Left ventricle myocardium superior (tissue), 1 donor: Measurements from ENCODE around the gene TBCD. TPM values are rescaled to one million over a fixed set of nuclear protein-coding genes. Genes with fewer than 3 reads are reported as not detected.
"Not testable (repeated sequence)": the region's sequence is repeated elsewhere in the genome, so short reads cannot be mapped to it uniquely, and the experiment has no call there.

Experiments
- ATAC-seq: fragments of 200-7000 bp; cut with Tn5 transposase; one replicate; pipeline ENCODE4 v1.9.1; 2020; ENCODE audit warnings: mild to moderate bottlenecking, moderate library complexity
- DNase-seq: peaks from one replicate; pipeline ENCODE4 v3.0.0-alpha.2; 2020
- intact Hi-C: fragments of 100-400 bp; cut with micrococcal nuclease; formaldehyde crosslinking; loops from one replicate; pipeline ENCODE4 v1.11.0; 2022
- total RNA-seq: library from RNA; stranded (reverse); fragmentation: NEBNext Ultra II Directional; extraction: Animal tissue kit (Norgen Biotek cat#: 25700); gene quantifications from one replicate; pipeline ENCODE4 v1.2.1, GENCODE V29; 2021
- donor health status: DM: no; HTN: yes; CAD: no; lungs with severe emphysema.

The TBCD gene
- total RNA-seq, 1 donor from 2014 or later, result 53.4 TPM

- intact Hi-C loops, result no loop called here
- DNase-seq (peak; percentile 62), ATAC-seq (peak; percentile 10)
Observed at GRCh38 chr17:82752371-82753200, 721 bp downstream of the TBCD start.

- intact Hi-C loops, result no loop called here
- DNase-seq (no peak), ATAC-seq (no peak)
Observed at GRCh38 chr17:82753201-82753464, 1.3 kb downstream of the TBCD start.

- DNase-seq, result no peak
- intact Hi-C loops, result no loop called here
- no peak for ATAC-seq
Observed at GRCh38 chr17:82754297-82755208, 2.7 kb downstream of the TBCD start.

DNA sequence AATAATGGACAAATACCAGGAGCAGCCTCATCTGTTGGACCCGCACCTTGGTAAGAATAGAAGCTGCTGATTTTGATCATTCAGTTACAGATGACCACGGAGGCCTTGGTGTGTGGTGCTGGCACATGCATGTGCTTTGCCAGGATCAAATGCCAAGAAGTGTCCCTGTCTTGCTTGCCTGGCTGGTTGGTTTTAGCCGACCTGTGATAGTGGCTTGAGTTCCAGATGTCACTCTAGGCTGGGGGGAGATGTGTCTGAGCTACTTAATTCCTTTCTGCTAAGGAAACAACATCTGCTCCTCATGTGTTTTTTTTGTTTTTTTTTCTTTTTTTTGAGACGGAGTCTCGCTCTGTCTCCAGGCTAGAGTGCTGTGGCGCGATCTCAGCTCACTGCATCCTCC, 4.3 kb downstream of the TBCD start:
- intact Hi-C loops, result no loop called here
- no peak for DNase-seq
- ATAC-seq, result no peak

- no peak for DNase-seq
- intact Hi-C loops, result no loop called here
- ATAC-seq, result peak; percentile 70
Observed at GRCh38 chr17:82765371-82765770, 13.5 kb downstream of the TBCD start.

- intact Hi-C loops, result no loop called here
- DNase-seq (no peak), ATAC-seq (peak; percentile 71)
Observed at GRCh38 chr17:82767041-82767754, 15.3 kb downstream of the TBCD start.

GRCh38 chr17:82769041-82769440, 17.2 kb downstream of the TBCD start:
- DNase-seq, result no peak
- intact Hi-C loops, result no loop called here
- ATAC-seq, result no peak

DNA sequence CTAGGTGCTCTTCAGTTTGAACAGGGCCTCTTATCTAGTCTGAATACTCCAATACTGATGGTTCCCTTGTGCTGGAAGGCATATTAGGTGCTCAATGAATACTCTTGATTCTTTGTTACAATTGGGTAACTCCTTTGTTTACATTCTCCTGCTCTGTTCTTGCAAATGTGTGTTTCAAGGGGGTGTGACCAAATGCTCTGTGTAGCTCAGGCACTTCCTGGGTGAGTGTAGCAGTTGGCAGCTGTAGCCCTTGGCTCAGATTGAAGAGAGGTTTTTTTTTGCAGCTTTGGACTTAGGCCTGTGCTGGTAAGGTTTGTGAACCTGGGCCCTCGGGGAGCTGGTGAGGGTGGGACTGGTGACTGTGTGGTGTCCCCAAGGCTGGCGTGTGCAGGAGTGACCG, 20.2 kb downstream of the TBCD start:
- DNase-seq (no peak), ATAC-seq (peak; percentile 36)
- intact Hi-C loops, result no loop called here

DNA sequence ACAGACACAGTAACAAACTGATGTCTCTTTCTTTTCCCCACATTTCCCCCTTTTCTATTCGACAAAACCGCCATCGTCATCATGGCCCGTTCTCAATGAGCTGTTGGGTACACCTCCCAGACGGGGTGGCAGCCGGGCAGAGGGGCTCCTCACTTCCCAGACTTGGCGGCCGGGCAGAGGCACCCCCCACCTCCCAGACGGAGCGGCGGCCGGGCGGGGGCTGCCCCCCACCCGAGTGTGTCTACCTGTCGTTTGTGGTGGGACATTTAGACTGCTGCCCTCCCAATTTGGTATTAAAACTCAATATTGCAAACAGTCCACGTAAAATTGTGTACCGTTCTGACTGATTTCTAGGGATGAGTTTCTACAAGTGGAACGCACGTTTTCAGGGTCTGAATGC, 22.6 kb downstream of the TBCD start:
- ATAC-seq, DNase-seq, intact Hi-C loops: not testable (repeated sequence)

- intact Hi-C loops, result no loop called here
- peak; percentile 68 for ATAC-seq
- peak; percentile 85 for DNase-seq
Observed at GRCh38 chr17:82775001-82775823, 23.3 kb downstream of the TBCD start.

DNA sequence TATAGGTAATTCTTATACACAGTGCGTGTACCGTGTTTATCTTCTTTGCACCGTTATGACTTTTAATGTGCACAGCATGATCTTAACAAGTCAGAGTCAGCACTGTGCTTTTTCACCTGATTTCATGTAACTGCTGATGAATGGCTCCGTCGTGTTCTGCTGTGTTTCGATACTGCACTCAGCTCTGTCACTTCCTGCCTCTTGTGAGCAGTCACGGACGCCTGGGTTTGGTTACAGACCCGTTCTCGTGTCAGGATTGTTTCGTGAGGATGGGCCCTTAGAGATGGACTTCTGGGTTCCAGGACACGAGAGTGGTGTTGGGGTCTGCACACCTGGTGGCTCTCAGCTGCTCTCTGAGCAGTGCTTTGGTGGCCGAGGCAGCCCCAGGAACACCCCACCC, 24.6 kb downstream of the TBCD start:
- intact Hi-C loops, result no loop called here
- ATAC-seq (no peak), DNase-seq (no peak)

DNA sequence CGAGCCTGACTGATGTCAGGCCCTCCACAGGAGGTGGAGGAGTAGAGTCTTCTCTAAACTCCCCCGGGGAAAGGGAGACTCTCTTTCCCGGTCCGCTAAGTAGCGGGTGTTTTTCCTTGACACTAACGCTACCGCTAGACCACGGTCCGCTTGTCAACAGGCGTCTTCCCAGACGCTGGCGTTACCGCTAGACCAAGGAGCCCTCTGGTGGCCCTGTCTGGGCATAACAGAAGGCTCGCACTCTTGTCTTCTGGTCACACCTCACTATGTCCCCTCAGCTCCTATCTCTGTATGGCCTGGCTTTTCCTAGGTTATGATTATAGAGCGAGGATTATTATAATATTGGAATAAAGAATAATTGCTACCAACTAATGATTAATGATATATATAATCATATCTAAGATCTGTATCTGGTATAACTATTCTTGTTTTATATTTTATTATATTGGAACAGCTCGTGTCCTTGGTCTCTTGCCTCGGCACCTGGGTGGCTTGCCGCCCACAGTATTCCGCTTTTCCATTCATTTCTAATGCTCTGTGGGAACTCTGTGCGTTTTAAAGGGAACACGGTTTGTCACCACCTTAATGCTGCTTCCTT, 26.0 kb downstream of the TBCD start:
- ATAC-seq, intact Hi-C loops: not testable (repeated sequence)

GRCh38 chr17:82779541-82779940, 27.7 kb downstream of the TBCD start:
- no peak for DNase-seq
- no peak for ATAC-seq
- intact Hi-C loops, result no loop called here

More for the DNA sequence above, 26.0 kb downstream of the TBCD start:
- DNase-seq, result not testable (repeated sequence)

GRCh38 chr17:82780195-82780594, 28.3 kb downstream of the TBCD start:
- intact Hi-C loops, result no loop called here
- DNase-seq, result no peak
- no peak for ATAC-seq

DNA sequence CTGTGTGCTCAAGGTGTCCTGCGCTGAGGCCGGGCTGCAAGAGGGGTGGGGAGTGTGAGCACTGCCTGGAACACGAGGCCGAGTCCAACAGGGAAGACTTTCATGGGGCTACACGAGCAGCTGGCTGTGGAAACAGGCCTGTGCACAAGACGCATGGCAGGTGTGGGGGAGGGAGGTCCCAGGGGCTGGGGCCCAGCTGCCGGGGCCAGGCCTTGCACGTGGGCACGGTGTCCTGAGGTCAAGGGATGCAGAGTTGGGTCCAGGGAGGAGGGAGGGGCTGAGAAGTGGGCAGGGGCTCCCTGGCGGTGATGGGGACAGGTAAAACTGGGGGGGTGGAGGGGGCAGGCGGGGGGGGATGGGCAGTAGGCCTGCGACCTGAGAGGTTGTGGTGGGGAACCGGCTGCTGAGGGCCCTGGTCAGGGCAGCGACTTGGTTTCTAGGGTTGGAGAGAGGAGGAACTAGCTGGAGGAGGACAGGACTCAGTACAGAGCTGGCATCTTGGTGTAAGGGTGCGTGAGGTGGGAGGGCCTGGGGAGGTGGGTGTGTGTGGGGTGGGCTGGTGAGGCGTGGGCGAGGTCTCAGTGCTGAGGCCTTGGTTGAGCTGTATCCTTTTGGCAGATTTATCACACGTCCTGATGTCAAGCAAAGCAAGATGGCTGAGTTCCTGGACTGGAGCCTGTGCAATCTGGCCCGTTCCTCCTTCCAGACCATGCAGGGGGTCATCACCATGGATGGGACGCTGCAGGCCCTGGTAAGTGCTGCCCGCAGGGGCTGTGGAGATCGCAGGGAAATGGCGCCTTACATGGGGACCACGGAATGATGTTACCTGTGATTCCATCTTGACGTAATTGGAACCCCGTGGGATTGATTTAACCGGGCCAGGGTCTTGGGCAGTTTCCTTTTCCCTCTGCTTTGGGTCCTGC, 29.4 kb downstream of the TBCD start:
- DNase-seq (no peak), ATAC-seq (peak; percentile 11)
- intact Hi-C loops, result no loop called here

- DNase-seq (peak; percentile 90), ATAC-seq (peak; percentile 95)
- intact Hi-C loops, result no loop called here
Observed at GRCh38 chr17:82781894-82782274, 30.0 kb downstream of the TBCD start.

- intact Hi-C loops, result no loop called here
- no peak for DNase-seq
- peak; percentile 29 for ATAC-seq
Observed at GRCh38 chr17:82782657-82783207, 30.9 kb downstream of the TBCD start.
